HG03196 (cell line): Measurements from ENCODE around the gene LY6G6D.

Experiments
- ATAC-seq: cut with Tn5 transposase; IDR thresholded peaks from one replicate; pipeline ENCODE4 v1.9.1; 2021; ENCODE audit not compliant: unreplicated experiment

The LY6G6D gene

DNA sequence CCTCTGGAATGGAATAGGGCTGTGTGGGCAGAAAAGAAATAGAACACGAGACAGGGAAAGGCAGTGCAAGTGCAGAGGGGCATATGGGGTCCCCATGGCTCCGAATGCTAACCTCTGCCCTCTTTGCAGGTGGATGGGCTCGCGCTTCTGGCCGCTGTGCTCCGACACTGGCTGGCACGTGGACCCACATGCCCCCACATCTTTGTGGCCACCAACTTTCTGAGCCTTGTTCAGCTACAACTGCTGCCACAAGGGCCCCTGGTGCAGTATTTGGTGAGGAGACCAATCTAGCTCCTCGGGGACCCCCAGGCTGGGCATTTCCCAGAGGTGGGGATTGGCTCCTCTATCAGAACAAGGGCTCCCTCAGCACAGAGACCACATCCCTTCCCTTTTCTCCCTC lies 46.2 kb downstream of the LY6G6D start:
- ATAC-seq: no peak

DNA sequence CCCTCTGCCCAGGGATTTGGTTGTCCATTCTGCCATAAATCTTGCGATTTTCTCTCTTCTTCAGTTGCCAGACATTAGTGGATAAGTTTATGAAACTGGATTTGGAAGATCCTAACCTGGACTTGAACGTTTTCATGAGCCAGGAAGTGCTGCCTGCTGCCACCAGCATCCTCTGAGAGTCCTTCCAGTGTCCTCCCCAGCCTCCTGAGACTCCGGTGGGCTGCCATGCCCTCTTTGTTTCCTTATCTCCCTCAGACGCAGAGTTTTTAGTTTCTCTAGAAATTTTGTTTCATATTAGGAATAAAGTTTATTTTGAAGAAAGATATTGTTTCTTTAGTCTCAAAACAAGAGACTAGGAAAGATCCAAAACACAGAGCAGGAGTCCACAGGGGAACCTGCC lies 47.2 kb downstream of the LY6G6D start, which contains the start of gene SAPCD1:
SAPCD1 (plus strand) TSS at position 301 of the 400 bp plus-strand sequence. CDS start 399 bp downstream, outside the sequence.
- ATAC-seq: no peak

DNA sequence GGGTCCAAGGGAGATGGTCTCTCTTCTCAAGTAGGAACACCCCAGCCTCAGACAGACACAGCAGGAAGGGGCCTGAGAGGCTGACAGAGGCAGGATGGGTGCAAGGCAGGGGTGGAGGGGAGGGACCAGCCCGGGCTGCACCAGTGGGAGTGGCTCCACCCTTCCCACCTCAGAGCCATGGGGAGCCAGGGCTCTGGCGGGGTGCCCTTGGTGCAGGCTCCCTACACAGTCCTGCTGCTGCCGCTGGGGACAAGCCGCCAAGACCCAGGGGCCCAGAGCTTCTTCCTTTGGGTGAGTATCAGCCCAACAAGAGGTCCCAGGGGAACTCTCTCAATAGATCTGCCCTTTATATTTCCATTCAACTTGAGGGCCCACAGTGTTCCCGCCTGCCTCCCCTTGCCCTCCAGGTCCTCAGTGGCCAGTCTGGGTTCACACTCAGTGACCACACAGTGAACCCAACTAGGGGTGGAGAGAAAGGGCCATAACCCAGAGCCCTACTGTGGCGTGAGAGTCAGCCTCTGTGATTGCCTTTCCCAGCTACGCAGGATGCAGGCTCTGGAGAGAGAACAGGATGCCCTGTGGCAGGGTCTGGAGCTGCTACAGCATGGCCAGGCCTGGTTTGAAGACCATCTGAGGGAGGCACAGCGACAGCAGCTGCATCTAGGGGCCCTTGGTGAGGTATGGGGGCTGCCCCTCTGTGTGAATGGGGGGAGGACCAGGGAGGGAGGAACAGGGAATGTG lies 47.9 kb downstream of the LY6G6D start:
- no peak for ATAC-seq

- ATAC-seq: no peak
Observed at GRCh38 chr6:31763619-31763940, 48.4 kb downstream of the LY6G6D start.

- ATAC-seq: no peak
Observed at GRCh38 chr6:31764198-31764597, 49.0 kb downstream of the LY6G6D start.

DNA sequence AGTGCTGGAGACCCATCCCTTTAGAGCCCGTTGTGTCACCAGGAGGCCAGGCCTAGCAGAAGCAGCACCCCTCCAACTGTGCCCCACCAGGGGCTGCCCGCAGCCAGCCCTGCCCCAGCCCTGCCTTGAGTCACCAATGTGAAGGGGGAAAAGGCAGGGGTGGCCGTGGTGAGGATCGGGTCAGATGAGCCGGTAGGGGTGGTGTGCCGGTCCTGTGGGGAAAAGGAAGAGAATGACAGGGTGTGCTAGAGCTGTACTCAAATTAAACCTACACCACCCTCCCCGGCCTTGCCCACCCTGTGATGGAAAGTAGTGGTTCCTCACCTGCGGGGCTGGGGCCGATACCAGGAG lies 50.4 kb downstream of the LY6G6D start:
- no peak for ATAC-seq

DNA sequence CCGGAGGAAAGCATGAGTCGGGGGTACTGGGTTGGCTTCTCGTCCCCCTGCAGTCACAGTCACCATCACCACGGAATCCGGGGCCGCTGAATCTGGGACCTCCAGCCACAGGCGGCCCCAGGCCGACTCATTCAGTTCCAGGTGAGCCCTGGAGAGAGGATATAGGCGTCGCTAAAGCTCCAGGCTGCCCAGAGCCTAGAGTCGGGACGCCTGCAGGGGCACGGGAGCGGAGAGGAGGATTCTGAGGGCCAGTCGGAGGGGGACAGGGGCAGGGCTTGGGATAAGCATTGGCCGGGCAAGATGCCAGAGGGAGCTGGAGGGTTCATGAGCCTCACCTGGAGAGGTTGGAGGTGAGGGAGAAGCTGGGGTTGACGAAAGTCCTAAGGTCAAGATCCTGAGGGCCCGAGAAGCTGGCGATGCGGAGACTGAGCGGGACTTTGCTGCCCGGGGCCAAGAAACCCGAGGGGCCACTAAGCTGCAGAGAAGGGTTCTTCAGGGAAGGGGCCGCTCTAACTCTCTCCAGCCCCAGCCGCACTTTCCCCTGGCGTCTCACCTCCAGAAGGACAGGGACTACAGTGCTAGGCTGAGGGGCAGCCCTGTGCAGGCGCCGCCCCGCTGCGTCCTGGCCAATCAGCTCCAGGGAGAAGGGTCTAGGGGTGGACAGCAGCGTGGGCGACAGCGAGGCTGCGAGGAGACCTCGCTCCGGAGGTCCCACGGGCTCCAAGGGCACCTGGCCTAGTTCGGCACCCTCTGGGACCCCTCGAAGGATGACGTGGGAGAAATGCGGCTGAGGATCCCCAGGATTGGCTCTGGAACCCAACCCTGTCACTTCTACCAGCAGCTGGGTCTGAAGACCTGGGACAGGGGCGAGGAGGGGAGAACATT lies 51.0 kb downstream of the LY6G6D start:
- ATAC-seq: no peak

DNA sequence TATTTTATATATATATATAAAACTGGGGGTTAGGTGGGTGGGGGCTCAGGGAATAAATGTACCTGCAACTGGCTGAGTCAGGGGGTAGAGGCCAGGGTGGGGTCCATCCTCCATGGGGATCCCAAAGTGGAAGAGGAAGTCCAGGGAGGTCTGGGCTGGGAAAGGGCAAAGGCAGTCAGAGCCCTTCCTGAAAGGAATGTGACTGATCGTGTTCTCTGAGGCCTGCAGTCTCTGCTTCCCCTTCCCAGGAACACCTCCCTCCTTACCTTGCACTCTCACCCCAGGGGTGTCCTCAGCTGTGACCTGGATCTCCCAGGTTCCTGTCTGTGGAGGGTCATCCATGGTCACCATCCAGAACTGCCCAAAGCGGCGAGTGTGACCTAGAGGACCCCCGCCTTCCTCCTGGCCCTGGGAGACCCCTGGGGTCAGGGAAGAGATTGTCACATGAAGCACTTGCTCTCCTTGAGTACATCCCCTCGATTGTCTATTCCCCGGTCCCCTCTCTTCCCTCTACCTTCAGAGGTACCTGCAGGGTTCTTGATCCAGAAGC lies 52.0 kb downstream of the LY6G6D start:
- no peak for ATAC-seq
